ENCODE measurements around the gene PAM16.
A peak's percentile ranks its signal among the peaks of the same experiment; 100 is the strongest.
"Not testable (repeated sequence)": the region's sequence is repeated elsewhere in the genome, so short reads cannot be mapped to it uniquely, and the experiment has no call there.

PAM16 gene

GRCh38 chr16:4350365-4350786, 745 bp downstream of the PAM16 start:
- DNase-seq, result no peak

DNA sequence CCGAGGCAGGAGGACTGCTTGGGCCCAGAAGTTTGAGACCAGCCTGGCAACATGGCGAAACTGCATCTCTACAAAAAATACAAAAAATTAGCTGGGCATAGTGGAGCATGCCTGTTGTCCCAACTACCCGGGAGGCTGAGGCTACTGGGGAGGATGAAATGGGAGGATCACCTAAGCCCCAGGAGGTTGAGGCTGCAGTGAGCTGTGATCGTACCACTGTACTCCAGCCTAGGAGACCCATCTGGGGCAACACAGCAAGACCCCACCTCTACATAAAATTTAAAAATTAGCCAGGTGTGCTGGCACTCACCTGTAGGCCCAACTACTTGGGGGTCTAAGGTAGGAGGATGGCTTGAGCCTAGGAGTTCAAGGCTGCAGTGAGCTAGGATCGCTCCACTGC, 1.8 kb downstream of the PAM16 start:
- no peak for DNase-seq

- DNase-seq, result no peak
Measured at GRCh38 chr16:4347765-4348509, 3.2 kb downstream of the PAM16 start.

GRCh38 chr16:4347010-4347409, 4.1 kb downstream of the PAM16 start:
- no peak for DNase-seq

- peak; percentile 27 for DNase-seq
Measured at GRCh38 chr16:4345836-4346781, 5.0 kb downstream of the PAM16 start.

DNA sequence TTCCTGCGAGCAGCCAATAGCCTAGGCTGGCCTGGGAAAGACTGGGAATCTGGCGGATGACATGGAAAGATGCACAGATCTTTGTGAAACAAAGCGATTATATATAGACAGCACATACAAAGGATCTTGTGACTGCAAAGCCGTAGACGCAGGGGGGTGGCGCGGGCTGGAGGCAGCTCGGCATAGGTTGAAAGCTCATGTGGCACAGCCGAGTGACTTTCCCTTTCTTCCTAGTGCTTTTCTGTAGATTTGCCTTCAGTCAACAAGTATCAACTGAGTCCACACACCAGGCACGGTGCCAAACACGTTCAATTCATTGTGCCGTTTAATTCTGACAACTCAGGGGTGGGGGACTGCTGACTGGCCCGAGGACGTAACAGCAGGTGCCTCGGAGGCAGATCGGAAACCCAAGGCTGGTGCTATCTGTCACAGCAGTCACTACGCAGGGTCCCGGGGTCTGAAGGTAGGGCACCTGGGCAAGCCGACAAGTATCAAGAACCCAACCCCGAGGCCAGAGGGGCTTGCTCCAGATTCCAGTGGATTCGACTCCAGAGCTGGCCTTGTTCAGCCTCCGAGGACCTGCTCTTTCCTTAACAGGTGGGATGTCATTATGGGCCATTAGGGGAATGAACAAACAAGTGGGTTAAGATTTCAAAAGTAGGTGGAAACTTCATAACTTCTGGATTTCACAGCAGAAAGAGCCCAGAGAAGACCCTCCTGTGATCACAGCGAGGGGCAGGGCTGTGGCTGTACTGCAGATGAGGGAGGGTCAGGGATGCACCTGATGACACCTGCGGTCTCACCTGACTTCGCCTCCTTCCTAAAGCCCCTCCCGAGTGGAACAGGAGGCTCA, 5.9 kb downstream of the PAM16 start:
- DNase-seq, result peak; percentile 34

- not testable (repeated sequence) for DNase-seq
Measured at GRCh38 chr16:4344300-4344982, 6.7 kb downstream of the PAM16 start.

DNA sequence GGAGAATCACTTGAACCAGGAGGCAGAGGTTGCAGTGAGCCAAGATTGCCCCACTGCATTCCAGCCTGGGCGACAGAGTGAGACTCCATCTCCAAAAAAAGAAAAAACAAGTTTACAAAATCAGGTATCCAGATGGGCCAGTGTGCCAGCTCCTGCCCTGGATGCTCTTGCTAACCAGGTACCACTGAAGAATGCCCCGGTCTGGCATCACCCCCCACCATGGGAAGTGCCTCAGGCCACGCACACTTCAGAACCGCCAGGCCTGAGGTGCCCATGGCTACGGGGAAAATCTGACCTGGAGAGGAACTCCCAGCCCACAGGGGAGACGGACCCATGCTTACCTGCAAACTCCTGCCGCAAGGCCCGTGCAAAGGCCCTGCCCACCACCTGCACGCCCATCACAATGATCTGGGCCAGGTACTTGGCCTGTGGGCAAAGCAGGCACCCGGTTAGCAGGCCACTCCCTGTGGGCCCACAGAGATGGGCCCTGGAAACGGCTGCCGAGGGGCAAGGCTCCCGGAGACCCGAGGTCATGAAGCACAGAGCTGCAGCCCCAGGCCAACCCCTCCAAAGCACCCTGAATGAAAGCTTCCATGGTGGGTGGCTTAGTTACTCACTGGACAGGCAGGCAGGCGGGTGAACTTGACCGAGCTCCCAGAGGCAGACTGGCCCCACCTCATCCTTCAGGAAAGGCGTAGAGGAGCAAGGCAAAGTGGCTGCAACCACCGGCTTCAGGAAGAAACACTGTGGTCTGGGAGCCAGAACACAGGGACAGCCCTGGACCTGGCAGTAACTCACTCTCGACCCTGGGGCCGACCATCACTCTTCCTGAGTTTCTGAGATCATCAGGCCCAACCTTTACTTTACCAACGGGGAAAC, 8.0 kb downstream of the PAM16 start:
- DNase-seq, result no peak

DNA sequence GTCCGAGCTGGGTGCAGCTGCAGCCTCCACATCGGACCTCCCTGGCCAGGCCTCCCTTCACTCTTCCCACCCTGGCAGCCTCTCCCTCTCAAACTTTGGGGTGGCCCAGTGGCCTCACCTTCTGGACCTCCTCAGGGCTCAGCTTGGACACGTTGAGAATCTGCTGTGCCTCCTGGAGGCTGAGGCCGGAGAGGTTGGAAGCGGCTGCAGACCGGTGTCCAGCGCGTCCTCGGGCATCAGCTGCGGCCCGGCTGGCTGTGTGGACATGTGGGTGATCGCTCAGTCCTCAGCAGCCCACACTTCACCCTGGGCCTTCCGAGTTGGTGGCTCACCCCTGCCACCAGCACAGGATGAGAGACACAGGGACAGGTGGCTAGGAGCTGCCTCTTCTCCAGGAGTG, 9.9 kb downstream of the PAM16 start:
- no peak for DNase-seq

- no peak for DNase-seq
Measured at GRCh38 chr16:4340443-4340842, 10.7 kb downstream of the PAM16 start.

DNA sequence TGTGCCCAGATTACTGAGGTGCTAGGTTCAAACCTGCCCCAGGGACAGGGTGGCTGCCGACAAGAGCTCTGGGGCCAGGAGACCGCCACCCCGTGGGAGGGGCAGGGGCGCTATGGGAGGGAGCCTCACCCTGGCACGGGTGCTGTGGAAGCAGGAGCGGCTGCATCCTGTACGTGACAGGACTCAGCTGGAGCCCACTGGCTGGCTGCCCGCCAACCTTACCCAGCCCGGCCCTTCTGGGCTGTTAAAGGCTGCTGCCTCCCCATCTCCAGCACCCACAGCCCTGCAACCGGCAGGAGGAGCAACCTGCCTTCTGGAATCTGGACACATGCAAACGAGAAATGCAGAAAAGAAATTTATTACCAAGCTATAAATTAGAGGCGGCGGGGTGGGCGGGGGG, 11.2 kb downstream of the PAM16 start:
- no peak for DNase-seq

- no peak for DNase-seq
Measured at GRCh38 chr16:4339455-4339854, 11.7 kb downstream of the PAM16 start.

GRCh38 chr16:4338712-4339299, 12.3 kb downstream of the PAM16 start:
- no peak for DNase-seq

GRCh38 chr16:4338125-4338582, 13.0 kb downstream of the PAM16 start:
- DNase-seq, result no peak

- no peak for DNase-seq
Measured at GRCh38 chr16:4337540-4338088, 13.5 kb downstream of the PAM16 start.

DNA sequence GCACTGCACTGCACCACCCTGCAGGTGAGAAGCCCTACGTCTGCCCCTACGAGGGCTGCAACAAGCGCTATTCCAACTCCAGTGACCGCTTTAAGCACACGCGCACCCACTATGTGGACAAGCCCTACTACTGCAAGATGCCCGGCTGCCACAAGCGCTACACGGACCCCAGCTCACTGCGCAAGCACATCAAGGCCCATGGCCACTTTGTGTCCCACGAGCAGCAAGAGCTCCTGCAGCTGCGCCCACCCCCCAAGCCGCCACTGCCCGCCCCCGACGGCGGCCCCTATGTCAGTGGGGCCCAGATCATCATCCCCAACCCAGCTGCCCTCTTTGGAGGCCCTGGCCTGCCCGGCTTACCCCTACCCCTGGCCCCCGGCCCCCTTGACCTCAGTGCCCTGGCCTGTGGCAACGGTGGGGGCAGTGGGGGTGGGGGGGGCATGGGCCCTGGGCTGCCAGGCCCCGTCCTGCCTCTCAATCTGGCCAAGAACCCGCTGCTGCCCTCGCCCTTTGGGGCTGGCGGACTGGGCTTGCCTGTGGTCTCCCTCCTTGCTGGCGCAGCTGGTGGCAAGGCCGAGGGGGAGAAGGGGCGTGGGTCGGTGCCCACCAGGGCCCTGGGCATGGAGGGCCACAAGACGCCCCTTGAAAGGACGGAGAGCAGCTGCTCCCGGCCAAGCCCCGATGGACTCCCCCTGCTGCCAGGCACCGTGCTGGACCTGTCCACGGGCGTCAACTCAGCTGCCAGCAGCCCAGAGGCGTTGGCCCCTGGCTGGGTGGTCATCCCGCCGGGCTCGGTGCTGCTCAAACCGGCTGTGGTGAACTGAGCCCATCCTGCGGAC, 14.2 kb downstream of the PAM16 start:
- no peak for DNase-seq

DNA sequence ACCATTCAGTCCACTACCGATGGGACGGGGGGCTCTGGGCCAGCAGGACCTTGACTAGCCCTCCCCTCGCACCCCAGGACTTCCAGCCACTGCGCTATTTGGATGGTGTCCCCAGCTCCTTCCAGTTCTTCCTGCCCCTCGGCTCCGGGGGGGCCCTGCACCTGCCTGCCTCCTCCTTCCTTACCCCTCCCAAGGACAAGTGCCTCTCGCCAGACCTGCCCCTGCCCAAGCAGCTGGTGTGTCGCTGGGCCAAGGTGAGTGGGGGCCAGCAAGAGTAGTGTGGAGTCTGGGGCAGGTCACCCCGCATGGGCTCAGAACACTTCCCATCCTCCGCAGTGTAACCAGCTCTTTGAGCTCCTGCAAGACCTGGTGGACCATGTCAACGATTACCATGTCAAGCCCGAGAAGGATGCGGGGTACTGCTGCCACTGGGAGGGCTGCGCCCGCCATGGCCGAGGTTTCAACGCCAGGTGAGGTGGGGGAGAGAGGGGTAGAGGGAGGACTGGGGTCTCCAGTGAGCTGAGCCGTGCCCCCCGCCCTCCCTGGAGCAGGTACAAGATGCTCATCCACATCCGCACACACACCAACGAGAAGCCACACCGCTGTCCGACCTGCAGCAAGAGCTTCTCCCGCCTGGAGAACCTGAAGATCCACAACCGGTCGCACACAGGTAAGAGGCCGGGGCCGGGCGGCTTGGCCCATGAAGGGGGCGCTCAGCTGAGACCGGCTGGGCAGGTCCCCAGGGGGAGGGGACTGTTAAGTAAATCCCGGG, 16.2 kb downstream of the PAM16 start:
- DNase-seq, result no peak

DNA sequence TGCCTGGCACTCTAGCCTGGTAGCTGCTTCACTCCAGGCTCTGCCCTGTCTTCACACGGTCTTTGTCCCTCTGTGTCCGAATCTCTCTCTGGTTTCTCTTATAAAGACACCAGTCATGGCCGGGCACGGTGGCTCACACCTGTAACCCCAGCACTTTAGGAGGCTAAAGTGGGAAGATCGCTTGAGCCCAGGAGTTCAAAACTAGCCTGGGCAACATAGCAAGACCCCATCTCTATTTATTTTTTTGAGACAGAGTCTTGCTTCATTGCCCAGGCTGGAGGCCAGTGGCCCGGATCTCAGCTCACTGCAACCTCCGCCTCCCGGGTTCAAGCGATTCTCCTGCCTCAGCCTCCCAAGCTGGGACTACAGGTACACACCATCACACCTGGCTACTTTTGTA, 17.4 kb downstream of the PAM16 start:
- not testable (repeated sequence) for DNase-seq

- no peak for DNase-seq
Measured at GRCh38 chr16:4333308-4333638, 17.8 kb downstream of the PAM16 start.

Data from NCI-H2107 (cell line).